Right lung (tissue), 5 donors: ENCODE results near the gene TFAP2E. TPM values are rescaled to one million over a fixed set of nuclear protein-coding genes. Genes with fewer than 3 reads are reported as not detected.

Experiments used
- DNase-seq, 2 donors: peaks; one replicate each; pipeline ENCODE4 v3.0.0-alpha.2; 2013
- polyA plus RNA-seq, 5 donors: library from polyadenylated mRNA; unstranded; fragments of 120-200 nt; gene quantifications; one replicate each; pipeline versions ENCODE4 v1.2.1 to v1.2.3, GENCODE V29; 2013; ENCODE audit warnings: inconsistent platforms in 1 of 5, low replicate concordance in 1 of 5; ENCODE audit not compliant: insufficient read length in 5 of 5, insufficient read depth in 1 of 5

The TFAP2E gene
- polyA plus RNA-seq, 5 donors, result 3.0 to 7.3 (median 4.2) TPM

- no peak for DNase-seq
Observed at GRCh38 chr1:35594005-35594760, 21.1 kb downstream of the TFAP2E start.

GRCh38 chr1:35595684-35596083, 22.6 kb downstream of the TFAP2E start:
- DNase-seq, result no peak

- DNase-seq, result no peak
Observed at GRCh38 chr1:35597870-35598269, 24.8 kb downstream of the TFAP2E start.

- no peak for DNase-seq
Observed at GRCh38 chr1:35598895-35599294, 25.8 kb downstream of the TFAP2E start.

GRCh38 chr1:35599411-35599810, 26.3 kb downstream of the TFAP2E start:
- no peak for DNase-seq

- DNase-seq, result no peak
Observed at GRCh38 chr1:35600593-35600992, 27.5 kb downstream of the TFAP2E start.

GRCh38 chr1:35603468-35603867, 30.4 kb downstream of the TFAP2E start:
- no peak for DNase-seq

- DNase-seq, result no peak
Observed at GRCh38 chr1:35603941-35604340, 30.8 kb downstream of the TFAP2E start.

- no peak for DNase-seq
Observed at GRCh38 chr1:35605071-35605866, 32.2 kb downstream of the TFAP2E start.

GRCh38 chr1:35605867-35606182, 32.7 kb downstream of the TFAP2E start:
- no peak for DNase-seq

GRCh38 chr1:35611655-35612054, 38.5 kb downstream of the TFAP2E start:
- DNase-seq, result no peak

- no peak for DNase-seq
Observed at GRCh38 chr1:35615440-35615839, 42.3 kb downstream of the TFAP2E start.

GRCh38 chr1:35619237-35620121, 46.4 kb downstream of the TFAP2E start:
- no peak for DNase-seq

GRCh38 chr1:35622510-35623178, 49.5 kb downstream of the TFAP2E start:
- DNase-seq, result no peak

GRCh38 chr1:35623832-35624231, 50.7 kb downstream of the TFAP2E start:
- DNase-seq, result no peak

- no peak for DNase-seq
Observed at GRCh38 chr1:35629051-35629450, 55.9 kb downstream of the TFAP2E start.

GRCh38 chr1:35631396-35631795, 58.3 kb downstream of the TFAP2E start:
- DNase-seq, result no peak

GRCh38 chr1:35633547-35633946, 60.4 kb downstream of the TFAP2E start:
- DNase-seq, result no peak

GRCh38 chr1:35637401-35637809, 64.3 kb downstream of the TFAP2E start:
- no peak for DNase-seq

GRCh38 chr1:35640380-35641232, 67.5 kb downstream of the TFAP2E start:
- no peak for DNase-seq
